Measurements from ENCODE around the gene DEFB110. TPM values are rescaled to one million over a fixed set of nuclear protein-coding genes. Genes with fewer than 3 reads are reported as not detected.

The DEFB110 gene
- total RNA-seq, 1 donor from 2014 or later: not detected

GRCh38 chr6:49986551-49986950 lies 35.2 kb downstream of the DEFB110 start:
- Mint-ChIP-seq H3K27ac (no peak overlapping the region), H3K36me3 (ENCODE audit: low read depth) (no peaks in the 10 kb centered on the region), H3K4me3 (no peak overlapping the region), H3K4me1 (ENCODE audit: low read depth) (no peaks in the 10 kb centered on the region), H3K9me3 (no peaks in the 10 kb centered on the region), H3K27me3 (ENCODE audit: insufficient read depth) (no peaks in the 10 kb centered on the region)
- no peak for DNase-seq (ENCODE audit: low spot score)
- intact Hi-C loops (cut with micrococcal nuclease): no loop called here

- DNase-seq (ENCODE audit: low spot score): no peak
- Mint-ChIP-seq H3K27me3 (ENCODE audit: insufficient read depth) (no peaks in the 10 kb centered on the region), H3K27ac (no peak overlapping the region), H3K4me3 (no peak overlapping the region), H3K4me1 (ENCODE audit: low read depth) (peaks cover 26% of the 10 kb centered on the region), H3K9me3 (no peaks in the 10 kb centered on the region), H3K36me3 (ENCODE audit: low read depth) (no peaks in the 10 kb centered on the region)
- intact Hi-C loops (cut with micrococcal nuclease): no loop called here
Observed at GRCh38 chr6:49982046-49982445, 39.7 kb downstream of the DEFB110 start.

GRCh38 chr6:49980898-49981297 lies 40.9 kb downstream of the DEFB110 start:
- H3K4me3 Mint-ChIP-seq: no peak overlapping the region
- H3K36me3 Mint-ChIP-seq (ENCODE audit: low read depth): no peaks in the 10 kb centered on the region
- no peaks in the 10 kb centered on the region for H3K9me3 Mint-ChIP-seq
- DNase-seq (ENCODE audit: low spot score): no peak
- peaks cover 26% of the 10 kb centered on the region for H3K4me1 Mint-ChIP-seq (ENCODE audit: low read depth)
- H3K27me3 Mint-ChIP-seq (ENCODE audit: insufficient read depth): no peaks in the 10 kb centered on the region
- intact Hi-C loops (cut with micrococcal nuclease): no loop called here
- H3K27ac Mint-ChIP-seq: no peak overlapping the region

- H3K9me3 Mint-ChIP-seq: no peaks in the 10 kb centered on the region
- peaks cover 26% of the 10 kb centered on the region for H3K4me1 Mint-ChIP-seq (ENCODE audit: low read depth)
- no peak for DNase-seq (ENCODE audit: low spot score)
- no peak overlapping the region for H3K4me3 Mint-ChIP-seq
- H3K27me3 Mint-ChIP-seq (ENCODE audit: insufficient read depth): no peaks in the 10 kb centered on the region
- no peaks in the 10 kb centered on the region for H3K36me3 Mint-ChIP-seq (ENCODE audit: low read depth)
- H3K27ac Mint-ChIP-seq: peak overlapping the region; percentile 5
- intact Hi-C loops (cut with micrococcal nuclease): no loop called here
Observed at GRCh38 chr6:49979584-49979983, 42.2 kb downstream of the DEFB110 start.

- no peak for DNase-seq (ENCODE audit: low spot score)
- intact Hi-C loops (cut with micrococcal nuclease): no loop called here
- Mint-ChIP-seq H3K9me3 (no peaks in the 10 kb centered on the region), H3K36me3 (ENCODE audit: low read depth) (no peaks in the 10 kb centered on the region), H3K4me3 (peak overlapping the region; percentile 79), H3K27me3 (ENCODE audit: insufficient read depth) (no peaks in the 10 kb centered on the region), H3K4me1 (ENCODE audit: low read depth) (peaks cover 26% of the 10 kb centered on the region), H3K27ac (no peak overlapping the region)
Observed at GRCh38 chr6:49978332-49979226, 43.2 kb downstream of the DEFB110 start.

- Mint-ChIP-seq H3K4me3 (no peak within 1 kb of the TSS), H3K9me3 (no peaks in the 10 kb centered on the region), H3K27ac (no peak within 1 kb of the TSS), H3K4me1 (ENCODE audit: low read depth) (no peaks in the 10 kb centered on the region), H3K36me3 (ENCODE audit: low read depth) (no peaks in the 10 kb centered on the region), H3K27me3 (ENCODE audit: insufficient read depth) (no peaks in the 10 kb centered on the region)
- DNase-seq (ENCODE audit: low spot score): no peak
- intact Hi-C loops (cut with micrococcal nuclease): no loop called here
Observed at GRCh38 chr6:49969605-49970004, 52.2 kb downstream of the DEFB110 start, which contains the start of gene DEFB113. DEFB113 (minus strand) TSS chr6:49969625; CDS start chr6:49969625, 0 bp downstream.

Other genes starting within 250 kb of the DEFB110 start
- gene PGK2, start 234.7 kb downstream of the DEFB110 start, total RNA-seq: not detected in 2 replicates
- gene CRISP1, start 155.5 kb downstream of the DEFB110 start, total RNA-seq: not detected in 2 replicates
- gene DEFB114, start 57.8 kb downstream of the DEFB110 start, total RNA-seq: not detected in 2 replicates
- not detected in 2 replicates for gene DEFB113, start 52.4 kb downstream of the DEFB110 start, total RNA-seq
- gene DEFB112, start 27.9 kb upstream of the DEFB110 start, total RNA-seq: not detected in 2 replicates